Neural cell (in vitro differentiated cells): ENCODE data around the gene FUT7.
A peak's percentile ranks its signal among the peaks of the same experiment; 100 is the strongest.

ENCODE experiments used
- CTCF ChIP-seq: fragments of 450-650 bp; IDR thresholded peaks from 2 replicates; pipeline ENCODE4 v1.5.1; 2014; ENCODE audit warnings: antibody characterized with exemption, mild to moderate bottlenecking, moderate library complexity; ENCODE audit not compliant: poor library complexity, severe bottlenecking
- EP300 ChIP-seq: fragments of 450-650 bp; conservative IDR thresholded peaks from 2 replicates; pipeline ENCODE4 v1.6.1; 2014; ENCODE audit warnings: antibody characterized with exemption, mild to moderate bottlenecking, moderate library complexity; ENCODE audit not compliant: poor library complexity, severe bottlenecking
- EZH2 ChIP-seq: fragments of 200-600, 300-800 bp; shearing (Covaris generic), sonication (generic); IDR thresholded peaks from 2 replicates; pipeline ENCODE4 v1.6.1; 2014; ENCODE audit warnings: antibody characterized with exemption, low read length, borderline replicate concordance, mild to moderate bottlenecking; ENCODE audit not compliant: insufficient read depth, poor library complexity, severe bottlenecking
- POLR2AphosphoS5 ChIP-seq: IDR thresholded peaks from 2 replicates; pipeline ENCODE4 v1.6.1; 2012
- RAD21 ChIP-seq: fragments of 450-650 bp; conservative IDR thresholded peaks from 2 replicates; pipeline ENCODE4 v1.6.1; 2014; ENCODE audit warnings: antibody characterized with exemption, mild to moderate bottlenecking, moderate library complexity
- REST ChIP-seq: IDR thresholded peaks from 2 replicates; pipeline ENCODE4 v1.6.1; 2012; ENCODE audit warnings: borderline replicate concordance
- TAF1 ChIP-seq: IDR thresholded peaks from 2 replicates; pipeline ENCODE4 v1.6.1; 2012; ENCODE audit warnings: low read depth

- TF ChIP-seq RAD21 (no peak), CTCF (no peak), REST (no peak), TAF1 (no peak), EZH2 (peak; percentile 63), POLR2AphosphoS5 (no peak), EP300 (no peak)
Measured at GRCh38 chr9:137077758-137078693, 46.1 kb upstream of the FUT7 start.
